NCI-H510A (cell line): ENCODE data around the gene DLK1.

ENCODE experiments used
- DNase-seq: peaks from one replicate; lab custom pipeline; 2025; lab: John Stamatoyannopoulos, UW

Gene DLK1

GRCh38 chr14:100726550-100727085 lies at the start of gene DLK1:
DLK1 (plus strand) TSS chr14:100726892; CDS start chr14:100727069, 177 bp downstream.
- no peak for DNase-seq

GRCh38 chr14:100677152-100677551 lies 49.5 kb upstream of the DLK1 start:
- DNase-seq = no peak

- no peak for DNase-seq
These were observed 48.9 kb upstream of the DLK1 start for GRCh38 chr14:100677554-100678468.

GRCh38 chr14:100678469-100678828 lies 48.2 kb upstream of the DLK1 start:
- no peak for DNase-seq

- DNase-seq = no peak
These were observed 47.5 kb upstream of the DLK1 start for GRCh38 chr14:100679153-100679552.

GRCh38 chr14:100679707-100680438 lies 46.8 kb upstream of the DLK1 start:
- no peak for DNase-seq

- no peak for DNase-seq
These were observed 46.1 kb upstream of the DLK1 start for GRCh38 chr14:100680439-100681051.

- no peak for DNase-seq
These were observed 45.6 kb upstream of the DLK1 start for GRCh38 chr14:100681111-100681510.

GRCh38 chr14:100682749-100683148 lies 43.9 kb upstream of the DLK1 start:
- DNase-seq = no peak

- no peak for DNase-seq
These were observed 43.1 kb upstream of the DLK1 start for GRCh38 chr14:100683578-100683977.

- no peak for DNase-seq
These were observed 42.5 kb upstream of the DLK1 start for GRCh38 chr14:100684154-100684553.

- no peak for DNase-seq
These were observed 41.7 kb upstream of the DLK1 start for GRCh38 chr14:100684961-100685360.

- DNase-seq = no peak
These were observed 39.8 kb upstream of the DLK1 start for GRCh38 chr14:100686858-100687257.

- no peak for DNase-seq
These were observed 39.3 kb upstream of the DLK1 start for GRCh38 chr14:100687386-100687785.

GRCh38 chr14:100688051-100688450 lies 38.6 kb upstream of the DLK1 start:
- no peak for DNase-seq

GRCh38 chr14:100688598-100689461 lies 37.9 kb upstream of the DLK1 start:
- no peak for DNase-seq

- DNase-seq = no peak
These were observed 36.0 kb upstream of the DLK1 start for GRCh38 chr14:100690672-100691071.

GRCh38 chr14:100691395-100692056 lies 35.2 kb upstream of the DLK1 start:
- DNase-seq = no peak

- DNase-seq = no peak
These were observed 34.4 kb upstream of the DLK1 start for GRCh38 chr14:100692256-100692655.

GRCh38 chr14:100692859-100693558 lies 33.7 kb upstream of the DLK1 start:
- DNase-seq = peak; percentile 95
